HG03439 (cell line): ENCODE measurements around the gene USF1.
"Not testable (repeated sequence)": the region's sequence is repeated elsewhere in the genome, so short reads cannot be mapped to it uniquely, and the experiment has no call there.

ENCODE experiments used
- ATAC-seq: cut with Tn5 transposase; IDR thresholded peaks from one replicate; pipeline ENCODE4 v1.9.1; 2021; ENCODE audit warnings: mild to moderate bottlenecking, moderate library complexity; ENCODE audit not compliant: unreplicated experiment

Gene USF1

DNA sequence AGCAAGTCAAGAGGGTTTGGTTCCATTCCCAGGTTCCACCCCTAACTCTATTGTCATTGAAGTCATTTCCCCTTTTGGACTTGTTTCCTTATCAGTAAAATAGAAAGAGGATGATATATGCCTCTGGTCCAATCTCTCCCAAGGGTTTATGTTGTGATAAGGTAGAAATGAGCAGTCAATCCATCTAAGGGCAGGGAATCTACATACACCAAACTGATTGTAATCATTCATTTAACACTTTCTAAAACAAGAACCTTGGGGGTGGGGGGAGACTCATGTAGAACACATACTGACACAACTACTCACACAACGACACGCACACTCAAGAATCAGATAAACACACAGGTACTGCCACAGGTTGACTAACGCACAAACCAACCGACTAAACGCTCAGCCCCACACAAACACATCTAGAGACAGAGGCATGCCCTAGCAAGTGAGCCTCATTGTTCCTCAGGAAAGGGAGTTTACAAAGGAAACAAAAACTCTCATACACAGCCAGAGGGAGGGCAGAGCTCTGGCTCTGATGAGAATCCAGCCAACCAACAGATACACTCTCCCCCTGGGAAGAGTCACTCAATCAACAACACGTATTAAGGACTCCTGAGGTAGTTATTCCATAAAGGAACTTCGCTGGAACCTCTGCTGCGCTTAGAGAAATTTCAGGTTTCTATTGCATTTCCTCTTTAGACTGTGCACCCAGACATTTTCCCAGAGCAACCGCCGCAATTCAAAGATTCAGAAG, 25.9 kb downstream of the USF1 start:
- peak; percentile 13 for ATAC-seq

DNA sequence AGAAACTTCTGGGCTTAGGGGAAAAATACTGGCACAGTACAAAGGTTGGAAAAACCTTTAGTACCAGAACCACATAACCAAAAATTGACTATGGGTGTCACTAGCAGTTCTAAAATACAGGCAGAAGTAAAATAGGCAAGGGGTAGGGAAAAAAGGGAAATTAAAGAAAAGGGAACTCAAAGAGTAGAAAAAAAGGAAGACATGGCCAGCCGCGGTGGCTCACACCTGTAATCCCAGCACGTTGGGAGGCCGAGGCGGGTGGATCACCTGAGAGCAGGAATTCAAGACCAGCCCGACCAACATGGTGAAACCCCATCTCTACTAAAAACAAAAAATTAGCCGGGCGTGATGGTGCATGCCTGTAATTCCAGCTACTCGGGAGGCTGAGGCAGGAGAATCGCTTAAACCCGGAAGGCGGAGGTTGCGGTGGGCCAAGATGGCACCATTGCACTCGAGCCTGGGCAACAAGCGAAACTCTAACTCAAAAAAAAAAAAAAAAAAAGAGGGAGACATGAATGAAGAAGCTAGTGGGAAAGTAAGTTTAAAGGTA, 26.6 kb downstream of the USF1 start:
- not testable (repeated sequence) for ATAC-seq

DNA sequence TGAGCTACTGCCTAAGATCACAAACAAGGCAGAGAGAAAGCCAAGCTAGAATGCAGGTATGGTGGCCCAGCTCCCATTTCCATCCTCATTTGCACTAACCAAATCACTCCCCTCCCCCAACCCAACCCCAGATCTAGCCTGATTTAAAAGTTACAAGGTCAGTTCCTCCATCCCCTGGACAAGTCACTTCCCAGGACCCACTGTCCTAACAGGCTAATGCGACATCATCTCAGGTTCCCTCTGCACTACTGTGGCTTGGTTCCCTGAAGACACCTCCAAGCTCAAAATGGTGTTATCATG, 27.2 kb downstream of the USF1 start:
- ATAC-seq = no peak

DNA sequence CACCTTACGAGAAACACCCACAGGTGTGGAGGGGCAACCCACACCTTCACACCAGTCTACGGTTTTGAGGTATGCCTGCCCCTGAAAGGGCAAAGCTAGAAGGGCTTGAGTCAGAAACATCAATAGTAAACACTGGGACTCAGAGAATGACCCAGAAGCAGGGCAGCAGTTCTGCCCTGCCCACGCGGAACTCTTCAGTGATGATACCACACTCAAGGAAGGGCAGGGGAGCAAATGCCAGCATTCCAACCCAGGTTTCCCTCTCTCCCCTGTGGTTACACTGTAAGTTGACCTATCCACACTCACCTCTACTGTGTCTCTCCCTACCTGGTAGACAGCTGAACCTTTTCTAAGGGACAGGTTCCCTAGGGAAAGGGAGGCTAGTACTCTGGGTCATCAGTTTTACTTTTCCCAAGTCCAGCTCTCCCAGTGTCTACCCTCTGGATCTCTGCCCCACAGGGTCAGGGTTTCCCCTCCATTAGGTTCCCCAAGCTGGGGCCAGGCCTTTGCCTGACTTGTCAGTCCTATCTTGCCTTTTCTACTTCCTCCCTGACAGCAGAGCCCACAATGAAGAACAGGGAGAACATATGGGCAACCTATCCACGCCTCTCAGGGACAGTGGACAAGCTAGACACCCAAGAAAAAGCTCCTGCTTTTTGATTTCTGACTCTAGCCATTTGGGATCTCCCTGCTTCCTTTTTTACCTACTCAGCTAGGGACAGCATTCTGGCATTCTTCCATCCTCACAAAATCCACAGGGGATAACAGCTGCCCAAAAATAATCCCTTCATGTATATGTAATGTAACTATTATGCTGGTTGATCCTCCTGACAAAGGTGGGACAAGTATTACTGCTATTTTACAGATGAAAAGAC, 27.8 kb downstream of the USF1 start:
- ATAC-seq = no peak

DNA sequence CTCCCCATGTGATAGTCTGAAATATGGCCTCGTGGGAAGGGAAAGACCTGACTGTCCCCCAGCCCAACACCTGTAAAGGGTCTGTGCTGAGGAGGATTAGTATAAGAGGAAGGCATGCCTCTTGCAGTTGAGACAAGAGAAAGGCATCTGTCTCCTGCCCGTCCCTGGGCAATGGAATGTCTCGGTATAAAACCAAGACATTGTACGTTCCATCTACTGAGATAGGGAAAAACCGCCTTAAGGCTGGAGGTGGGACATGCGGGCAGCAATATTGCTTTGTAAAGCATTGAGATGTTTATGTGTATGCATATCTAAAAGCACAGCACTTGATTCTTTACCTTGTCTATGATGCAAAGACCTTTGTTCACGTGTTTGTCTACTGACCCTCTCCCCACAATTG, 28.6 kb downstream of the USF1 start:
- not testable (repeated sequence) for ATAC-seq

DNA sequence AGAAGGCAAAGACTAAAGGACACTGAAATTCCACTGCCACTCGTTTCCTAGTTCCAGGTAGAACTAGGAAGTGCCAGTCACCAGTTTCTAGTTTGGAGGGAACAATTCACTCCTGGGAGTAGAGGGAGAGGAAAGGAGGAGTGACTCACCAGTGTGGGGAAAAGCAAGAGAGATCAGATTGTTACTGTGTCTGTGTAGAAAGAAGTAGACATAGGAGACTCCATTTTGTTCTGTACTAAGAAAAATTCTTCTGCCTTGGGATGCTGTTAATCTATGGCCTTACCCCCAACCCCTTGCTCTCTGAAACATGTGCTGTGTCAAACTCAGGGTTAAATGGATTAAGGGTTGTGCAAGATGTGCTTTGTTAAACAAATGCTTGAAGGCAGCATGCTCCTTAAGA, 29.1 kb downstream of the USF1 start:
- ATAC-seq = not testable (repeated sequence)

DNA sequence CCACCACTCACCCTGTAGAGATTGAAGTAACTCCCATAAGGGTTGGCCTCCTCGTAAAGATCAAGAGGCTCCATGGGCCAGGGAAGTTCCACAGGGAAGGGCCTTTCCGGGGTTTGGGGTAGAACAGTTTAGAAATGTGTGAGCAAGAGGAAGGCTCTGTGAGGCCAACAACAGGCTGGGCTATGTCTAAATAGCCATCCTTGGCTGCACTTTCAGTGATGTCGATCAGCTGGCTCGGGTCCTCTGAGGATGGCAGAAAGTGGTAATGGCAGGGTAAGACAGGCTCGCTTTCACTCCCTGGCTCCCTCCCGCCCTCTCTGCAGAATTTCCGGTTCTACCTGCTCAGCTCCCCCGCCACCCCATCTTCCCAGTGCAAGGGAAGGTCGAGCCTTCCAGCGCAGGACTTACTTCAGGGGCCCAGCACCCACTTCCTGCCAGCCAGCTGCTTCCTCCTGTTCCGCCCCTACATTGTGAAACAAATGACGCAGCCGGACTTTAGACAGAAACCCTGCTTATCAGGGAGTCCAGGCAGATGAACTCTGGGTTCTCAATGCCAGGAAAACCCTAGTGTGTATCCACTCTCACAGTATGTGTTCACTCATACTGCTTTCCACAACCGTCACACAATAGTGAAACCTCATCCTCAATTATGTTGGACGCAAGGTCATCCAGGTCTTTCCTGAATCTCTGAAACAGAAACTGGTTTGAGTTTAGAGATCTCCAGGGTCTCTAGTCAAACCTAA, 32.1 kb downstream of the USF1 start:
- peak; percentile 84 for ATAC-seq

DNA sequence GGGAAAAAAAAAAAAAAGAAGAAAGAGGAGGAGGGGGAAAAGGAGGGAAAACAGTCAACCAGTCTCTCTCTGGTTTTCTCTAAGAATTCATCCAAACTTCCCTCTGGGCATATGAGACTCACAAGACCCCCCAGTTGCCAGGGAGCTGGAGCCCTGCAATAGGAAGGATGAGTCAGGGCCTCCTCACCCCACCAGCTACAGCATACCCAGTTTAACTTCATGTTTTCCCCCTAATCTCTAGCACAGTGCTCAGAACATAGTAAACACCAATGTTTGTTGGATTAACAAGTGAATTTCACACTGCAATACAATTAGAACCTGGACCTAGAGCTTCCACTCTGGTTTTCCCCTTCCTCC, 32.7 kb downstream of the USF1 start:
- ATAC-seq = no peak

DNA sequence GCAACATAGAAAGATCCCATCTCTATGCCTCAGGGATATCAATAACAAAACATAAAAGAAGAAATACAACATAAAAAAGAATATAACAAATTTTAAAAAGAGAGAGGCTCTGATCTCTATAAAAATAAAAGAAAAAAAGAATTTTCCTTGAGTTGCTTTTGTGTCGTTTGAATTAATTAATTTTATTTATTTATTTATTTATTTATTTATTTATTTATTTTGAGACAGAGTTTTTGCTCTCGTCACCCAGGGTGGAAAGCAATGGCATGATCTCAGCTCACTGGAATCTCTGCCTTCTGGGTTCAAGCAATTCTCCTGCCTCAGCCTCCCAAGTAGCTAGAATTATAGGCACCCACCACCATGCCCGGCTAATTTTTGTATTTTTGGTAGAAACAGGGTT, 33.4 kb downstream of the USF1 start:
- ATAC-seq = no peak

DNA sequence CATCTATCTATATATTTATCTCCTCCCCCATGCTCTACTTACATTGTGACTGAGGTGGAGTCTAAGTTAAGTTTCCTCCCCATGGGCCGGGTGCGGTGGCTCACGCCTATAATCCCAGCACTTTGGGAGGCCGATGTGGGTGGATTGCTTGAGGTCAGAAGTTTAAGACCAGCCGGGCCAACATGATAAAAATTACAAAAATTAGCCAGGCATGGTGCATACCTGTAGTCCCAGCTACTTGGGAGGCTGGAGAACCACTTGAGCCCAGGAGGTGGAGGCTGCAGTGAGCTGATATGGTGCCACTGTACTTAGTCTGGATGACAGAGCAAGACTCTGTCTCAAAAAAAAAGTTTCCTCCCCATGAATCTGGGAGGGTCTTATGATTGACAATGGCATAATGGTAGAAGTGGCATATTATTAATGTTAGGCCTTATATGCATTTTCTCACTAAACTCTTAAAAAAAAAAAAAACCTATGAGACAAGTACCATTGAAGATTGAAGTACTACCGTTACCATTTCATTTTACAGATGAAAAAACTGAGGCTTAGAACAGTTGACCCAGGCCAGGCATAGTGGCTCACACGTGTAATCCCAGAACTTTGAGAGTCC, 36.1 kb downstream of the USF1 start:
- ATAC-seq = no peak

DNA sequence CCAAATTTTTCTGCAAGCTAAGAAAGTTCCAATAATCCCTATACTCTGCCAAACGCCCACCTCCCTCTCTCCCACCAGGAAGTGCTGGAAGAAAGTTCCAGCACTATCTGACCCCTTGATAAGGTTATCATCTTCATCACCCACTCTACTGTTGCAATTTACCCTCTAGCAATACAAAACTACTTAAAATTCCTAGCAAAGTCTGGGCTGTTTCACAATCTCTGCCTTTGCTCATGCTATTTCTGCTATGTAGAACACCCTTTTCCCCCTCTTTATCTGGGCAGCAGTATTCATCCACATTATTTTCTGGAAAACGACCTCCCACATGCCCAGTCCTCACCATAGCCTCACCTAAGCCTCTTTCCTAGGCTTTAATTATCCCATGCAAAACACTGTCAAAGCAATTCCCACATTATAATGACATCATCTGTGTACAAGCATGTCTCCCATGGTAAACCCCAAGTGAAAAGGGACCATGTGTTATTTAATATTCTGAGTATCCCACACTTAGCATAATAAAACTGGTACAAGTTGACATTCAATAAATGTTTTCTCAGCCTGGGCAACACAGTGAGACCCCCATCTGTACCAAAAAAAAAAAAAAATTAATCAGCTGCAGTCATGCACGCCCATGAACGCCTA, 36.8 kb downstream of the USF1 start:
- no peak for ATAC-seq

DNA sequence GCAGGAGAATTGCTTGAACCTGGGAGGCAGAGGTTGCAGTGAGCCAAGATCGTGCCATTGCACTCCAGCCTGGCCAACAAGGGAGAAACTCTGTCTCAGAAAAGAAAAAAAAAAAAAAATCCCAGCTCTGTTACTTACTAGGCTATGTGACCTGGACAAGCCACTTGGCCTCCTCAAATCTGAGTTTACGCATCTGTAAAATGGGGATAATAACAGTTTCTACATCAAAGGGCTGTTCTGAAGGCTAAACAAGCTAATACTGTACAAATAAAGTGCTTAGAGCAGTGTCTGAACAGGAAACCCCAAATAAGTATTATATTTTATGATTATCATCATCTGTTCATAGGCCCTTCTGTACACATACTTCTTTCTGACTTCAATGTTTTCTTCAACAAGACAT, 38.4 kb downstream of the USF1 start:
- ATAC-seq = no peak

DNA sequence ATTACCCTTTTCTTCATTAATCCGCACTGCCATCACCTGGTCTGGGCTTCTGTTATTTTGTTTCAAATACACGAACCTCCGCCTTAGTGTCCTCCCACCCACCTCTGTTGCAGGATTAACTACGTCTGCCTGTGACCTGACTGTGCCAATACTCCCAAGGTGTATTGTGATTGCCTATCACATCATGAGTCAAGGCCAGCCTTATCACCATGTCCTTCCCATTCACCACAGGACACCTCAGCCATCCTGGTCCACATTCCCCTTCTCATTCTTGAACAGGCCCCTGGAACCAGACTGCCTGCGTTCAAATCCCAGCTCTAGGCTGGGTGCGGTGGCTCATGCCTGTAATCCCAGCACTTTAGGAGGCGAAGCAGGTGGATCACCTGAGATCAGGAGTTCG, 39.2 kb downstream of the USF1 start:
- no peak for ATAC-seq

DNA sequence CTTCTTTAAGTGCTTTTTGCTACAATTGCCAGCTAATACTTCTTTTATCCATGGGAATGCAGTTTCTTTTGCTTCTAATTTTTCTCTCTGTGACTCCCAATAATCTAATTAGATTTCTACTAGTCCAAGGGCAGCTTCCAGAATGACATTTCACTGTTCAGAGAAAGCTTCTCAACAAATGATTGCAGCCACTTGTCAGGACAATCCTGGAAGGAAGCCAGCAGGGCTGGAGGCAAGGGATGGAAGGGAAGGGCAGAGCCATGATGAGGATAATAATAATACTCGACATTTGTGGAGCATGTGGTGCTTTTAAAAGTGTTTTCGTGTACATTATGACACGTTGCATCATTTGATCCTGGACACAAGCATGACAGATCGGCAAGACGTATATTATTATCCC, 44.3 kb downstream of the USF1 start:
- no peak for ATAC-seq

DNA sequence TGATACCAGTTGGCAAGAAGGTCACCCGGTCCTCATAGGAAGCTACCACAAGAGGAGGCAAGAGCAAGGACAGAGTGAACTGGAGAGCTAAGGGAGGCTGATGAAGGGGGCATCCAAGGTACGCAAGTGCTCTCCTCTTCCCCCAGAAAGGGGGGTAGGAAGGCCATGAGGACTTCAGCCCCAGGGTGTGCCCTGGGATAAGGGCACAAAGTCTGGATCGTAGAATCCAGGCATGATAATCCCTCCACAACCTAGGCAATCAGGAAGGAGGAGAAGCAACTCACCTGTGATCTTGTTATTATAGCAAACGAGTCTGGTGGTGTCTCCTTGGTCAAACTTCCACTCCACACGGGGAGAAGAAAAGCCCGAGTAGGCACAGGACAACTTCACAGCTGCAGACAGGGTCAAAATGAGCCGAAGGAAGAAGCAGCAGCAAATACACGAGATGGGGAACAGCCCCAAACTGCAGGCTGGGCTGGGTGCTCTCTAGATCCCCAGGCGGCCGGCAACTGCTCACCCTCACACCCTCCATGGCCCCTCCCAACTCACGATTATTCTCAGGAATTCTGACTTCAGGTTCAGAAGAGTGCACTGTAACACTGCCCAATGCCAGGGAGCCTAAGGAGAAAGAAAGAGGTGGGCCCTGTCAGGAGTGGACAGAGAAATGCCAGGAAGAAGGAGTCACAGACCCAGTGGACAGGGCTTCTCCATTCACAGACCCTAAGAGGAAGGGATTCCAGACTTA, 44.9 kb downstream of the USF1 start:
- ATAC-seq = no peak

DNA sequence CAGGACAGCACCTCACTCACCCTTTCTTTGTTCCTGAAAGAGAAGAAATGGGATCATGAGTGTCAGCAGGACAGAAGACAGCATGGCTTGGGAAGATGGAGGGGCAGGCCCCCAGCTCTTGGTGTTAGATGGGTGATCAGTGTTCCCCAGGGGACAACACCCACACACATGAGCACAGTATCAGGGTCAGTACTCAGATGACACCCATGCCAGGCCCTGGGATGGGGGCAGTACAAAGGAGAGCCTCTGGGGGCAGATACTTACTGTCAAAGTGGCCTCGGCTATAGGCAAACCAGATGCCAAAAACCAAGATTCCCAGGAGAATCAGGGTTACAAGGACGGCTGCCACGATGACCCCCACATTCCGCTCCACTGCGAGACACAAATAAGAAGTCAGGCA, 46.4 kb downstream of the USF1 start:
- ATAC-seq = no peak

DNA sequence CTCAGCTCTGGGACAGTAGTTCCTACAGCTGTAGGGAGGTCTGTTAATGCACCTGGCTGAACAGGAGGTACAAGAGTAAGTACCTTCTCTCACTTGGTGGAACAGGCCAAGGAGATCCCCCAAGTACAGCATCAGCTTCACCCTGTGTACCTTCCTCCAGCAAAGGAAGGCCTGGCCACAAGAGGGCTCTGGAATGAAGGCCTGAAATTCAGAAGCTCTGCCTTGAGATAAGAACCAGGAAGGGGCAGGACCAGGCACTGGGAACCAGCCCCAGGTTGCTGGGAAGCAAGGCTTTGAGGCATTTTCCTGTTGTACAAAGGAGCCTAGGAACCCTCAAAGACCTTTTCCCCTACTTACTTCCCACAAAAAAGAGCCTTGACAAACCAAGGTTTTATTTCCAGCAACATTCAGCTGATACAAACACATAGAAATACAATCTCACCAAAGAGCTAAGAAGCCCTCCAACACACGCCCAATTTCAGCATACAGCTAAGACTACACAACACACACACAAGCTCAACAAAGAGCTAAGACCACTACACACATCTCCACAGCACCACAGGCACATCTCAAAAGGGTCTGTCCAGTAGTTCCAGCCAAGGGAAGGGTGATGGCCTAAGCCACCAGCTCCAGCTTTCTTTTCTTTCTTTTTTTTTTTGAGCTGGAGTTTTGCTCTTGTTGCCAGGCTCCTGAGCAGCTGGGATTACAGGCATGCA, 48.3 kb downstream of the USF1 start:
- no peak for ATAC-seq

DNA sequence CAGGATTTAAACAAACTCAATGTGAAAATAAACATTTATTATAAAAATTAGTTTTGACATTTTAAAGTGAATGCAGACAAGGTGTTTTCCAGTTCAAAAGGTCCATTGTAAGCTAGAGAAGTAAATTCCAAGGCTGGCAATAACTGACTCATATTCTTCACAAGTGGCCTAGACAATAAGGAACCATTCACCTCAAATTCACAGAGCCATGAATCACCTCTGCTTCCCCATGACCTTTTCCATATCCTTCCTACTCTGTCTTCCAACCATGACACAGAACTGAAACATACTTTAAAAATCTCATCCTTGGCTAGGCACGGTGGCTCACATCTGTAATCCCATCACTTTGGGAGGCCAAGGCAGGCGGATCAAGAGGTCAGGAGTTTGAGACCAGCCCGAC, 49.6 kb downstream of the USF1 start:
- ATAC-seq = no peak

DNA sequence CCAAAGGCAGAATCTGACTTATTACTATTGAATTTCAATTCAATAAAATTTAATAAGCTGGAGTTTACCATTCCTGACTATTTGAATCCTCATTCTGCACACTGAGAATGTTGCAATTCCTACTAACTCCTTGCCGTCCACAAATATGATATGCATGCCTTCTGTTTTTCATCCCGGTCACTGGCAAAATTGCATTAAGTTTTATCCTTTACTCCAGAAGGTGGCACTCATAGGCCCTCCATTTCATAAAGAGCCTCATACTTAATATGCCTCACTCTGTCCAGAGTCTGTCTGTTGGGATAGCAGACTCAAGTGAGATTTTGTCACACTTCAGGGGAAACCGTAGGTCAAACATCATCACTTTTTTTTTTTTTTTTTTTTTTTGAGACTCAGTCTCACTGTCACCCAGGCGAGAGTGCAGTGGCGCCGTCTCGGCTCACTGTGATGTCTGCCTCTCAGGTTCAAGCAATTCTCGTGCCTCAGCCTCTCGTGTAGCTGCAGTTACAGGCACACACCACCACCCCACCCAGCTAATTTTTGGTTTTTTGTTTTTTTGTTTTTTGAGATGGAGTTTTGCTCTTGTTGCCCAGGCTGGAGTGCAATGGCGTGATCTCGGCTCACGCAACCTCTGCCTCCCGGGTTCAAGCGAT, 52.1 kb downstream of the USF1 start:
- no peak for ATAC-seq
